PFSK-1 (cell line): ENCODE data around the gene DPCD.

Experiments
- FOXP2 ChIP-seq: optimal IDR thresholded peaks from 2 replicates; pipeline ENCODE3; 2011; ENCODE audit warnings: borderline replicate concordance, control low read depth, inconsistent platforms; ENCODE audit not compliant: insufficient read depth; ENCODE audit errors: extremely low read length, extremely low read depth
- POLR2AphosphoS5 ChIP-seq: IDR thresholded peaks from 2 replicates; pipeline ENCODE4 v1.6.1; 2012; ENCODE audit warnings: low read depth, mild to moderate bottlenecking, control low read depth, low read length, moderate library complexity
- REST ChIP-seq, 2 experiments: IDR thresholded peaks; 2 replicates each; pipeline versions ENCODE4 v1.6.1 to v1.8.0; 2011 to 2012; ENCODE audit warnings: low read depth in 2 of 2, low read length in 2 of 2, control low read depth in 1 of 2, inconsistent platforms in 1 of 2, mild to moderate bottlenecking in 1 of 2, moderate library complexity in 1 of 2; ENCODE audit not compliant: insufficient read depth in 1 of 2
- SIN3A ChIP-seq: IDR thresholded peaks from 2 replicates; pipeline ENCODE4 v1.6.1; 2012; ENCODE audit warnings: mild to moderate bottlenecking, low read length, moderate library complexity, borderline replicate concordance; ENCODE audit not compliant: insufficient read depth
- TAF1 ChIP-seq: IDR thresholded peaks from 2 replicates; pipeline ENCODE4 v1.6.1; 2012; ENCODE audit warnings: low read length, control low read depth, borderline replicate concordance; ENCODE audit not compliant: insufficient read depth

The DPCD gene

GRCh38 chr10:101618871-101619270 is 30.8 kb downstream of the DPCD start:
- TF ChIP-seq REST (IDR thresholded peaks at IDR 0.05; ENCODE audit: insufficient read depth in 1 of 2, low read depth in 2 of 2, low read length in 2 of 2) (no peak), SIN3A (no peak)

GRCh38 chr10:101619983-101620382 is 31.9 kb downstream of the DPCD start:
- TF ChIP-seq SIN3A (no peak), REST (IDR thresholded peaks at IDR 0.05; ENCODE audit: insufficient read depth in 1 of 2, low read depth in 2 of 2, low read length in 2 of 2) (no peak), FOXP2 (no peak), POLR2AphosphoS5 (no peak)

- TF ChIP-seq REST (IDR thresholded peaks at IDR 0.05; ENCODE audit: insufficient read depth in 1 of 2, low read depth in 2 of 2, low read length in 2 of 2) (no peak), FOXP2 (no peak), POLR2AphosphoS5 (no peak), TAF1 (no peak), SIN3A (no peak)
Observed at GRCh38 chr10:101623528-101623927, 35.4 kb downstream of the DPCD start.

- TF ChIP-seq TAF1: no peak
- TF ChIP-seq REST (IDR thresholded peaks at IDR 0.05; ENCODE audit: insufficient read depth in 1 of 2, low read depth in 2 of 2, low read length in 2 of 2): no peak
- TF ChIP-seq POLR2AphosphoS5: no peak
- TF ChIP-seq FOXP2: no peak
Observed at GRCh38 chr10:101624526-101625102, 36.5 kb downstream of the DPCD start.

- TF ChIP-seq TAF1 (no peak), POLR2AphosphoS5 (no peak), REST (IDR thresholded peaks at IDR 0.05; ENCODE audit: insufficient read depth in 1 of 2, low read depth in 2 of 2, low read length in 2 of 2) (no peak), SIN3A (no peak), FOXP2 (no peak)
Observed at GRCh38 chr10:101625821-101626412, 37.8 kb downstream of the DPCD start.
